Vagina (tissue), 2 donors: ENCODE data around the gene MEN1. TPM values are rescaled to one million over a fixed set of nuclear protein-coding genes. Genes with fewer than 3 reads are reported as not detected.

Experiments
- DNase-seq, 2 donors: peaks; one replicate each; pipeline ENCODE4 v3.0.0-alpha.2; 2017; ENCODE audit errors: extremely low spot score in 2 of 2
- H3K27ac ChIP-seq: fragments of 200-600 bp; sonication (generic); one replicate; pipeline ENCODE4 v1.5.1; 2019
- H3K27me3 ChIP-seq: fragments of 200-600 bp; sonication (generic); one replicate; pipeline ENCODE4 v1.5.1; 2019
- H3K36me3 ChIP-seq, 2 donors: fragments of 200-600 bp; sonication (generic); one replicate each; pipeline ENCODE4 v1.5.1; 2017 to 2019
- H3K4me1 ChIP-seq: fragments of 200-600 bp; sonication (generic); one replicate; pipeline ENCODE4 v1.5.1; 2019
- H3K4me3 ChIP-seq, 2 donors: fragments of 200-600 bp; sonication (generic); 1 replicate in 1 of 2; 2 replicates in 1 of 2; pipeline ENCODE4 v1.5.1; 2016 to 2019
- H3K9me3 ChIP-seq: fragments of 200-600 bp; sonication (generic); one replicate; pipeline ENCODE4 v1.5.1; 2019
- CTCF ChIP-seq, 3 experiments: fragments of 450-650 bp in 2 of 3; fragments of 200-600 bp in 1 of 3; sonication (generic) in 1 of 3; IDR thresholded peaks; one replicate each; pipeline ENCODE4 v1.5.1; 2017 to 2019; ENCODE audit warnings: antibody characterized with exemption in 3 of 3, mild to moderate bottlenecking in 2 of 3, moderate library complexity in 2 of 3
- POLR2A ChIP-seq, 2 donors: fragments of 450-650 bp; IDR thresholded peaks; one replicate each; pipeline ENCODE4 v1.6.1; 2017; ENCODE audit warnings: antibody characterized with exemption in 2 of 2, mild to moderate bottlenecking in 2 of 2, moderate library complexity in 2 of 2
- POLR2AphosphoS5 ChIP-seq, 2 donors: sonication (generic); formaldehyde crosslinking; IDR thresholded peaks; one replicate each; pipeline ENCODE4 v1.9.0; 2017; ENCODE audit warnings: antibody characterized with exemption in 2 of 2, mild to moderate bottlenecking in 2 of 2, low read depth in 1 of 2; ENCODE audit not compliant: insufficient read depth in 1 of 2
- intact Hi-C: fragments of 100-400 bp; cut with DNase I; formaldehyde crosslinking; loops from one replicate; pipeline ENCODE4 v1.15.1; 2023
- total RNA-seq: library from RNA; depleted of rRNA; stranded (reverse); fragments of >200 nt; gene quantifications from one replicate; pipeline ENCODE4 v1.2.3, GENCODE V29; 2016

The MEN1 gene
- total RNA-seq, 1 donor from 2014 or later, result 27.0 TPM

DNA sequence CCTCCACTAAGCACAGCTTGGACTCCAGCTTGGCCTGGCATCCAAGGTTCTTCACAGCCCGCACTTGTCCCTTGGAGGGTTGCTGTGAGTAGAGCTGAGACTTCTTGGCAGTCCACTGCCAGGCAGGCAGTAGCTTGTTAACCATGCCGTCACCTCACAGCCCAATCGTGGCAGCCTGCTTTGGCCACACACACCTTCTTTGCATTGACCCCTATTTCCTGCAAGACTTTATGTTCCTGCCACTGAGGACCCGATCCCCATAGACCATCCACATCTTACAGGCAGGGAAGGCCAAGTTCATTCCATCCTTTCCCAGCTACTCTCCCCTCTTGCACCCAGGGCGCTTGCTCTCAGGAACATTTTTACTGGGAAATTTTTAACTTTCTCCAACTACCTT, 48.1 kb downstream of the MEN1 start:
- intact Hi-C loops, result no loop called here

DNA sequence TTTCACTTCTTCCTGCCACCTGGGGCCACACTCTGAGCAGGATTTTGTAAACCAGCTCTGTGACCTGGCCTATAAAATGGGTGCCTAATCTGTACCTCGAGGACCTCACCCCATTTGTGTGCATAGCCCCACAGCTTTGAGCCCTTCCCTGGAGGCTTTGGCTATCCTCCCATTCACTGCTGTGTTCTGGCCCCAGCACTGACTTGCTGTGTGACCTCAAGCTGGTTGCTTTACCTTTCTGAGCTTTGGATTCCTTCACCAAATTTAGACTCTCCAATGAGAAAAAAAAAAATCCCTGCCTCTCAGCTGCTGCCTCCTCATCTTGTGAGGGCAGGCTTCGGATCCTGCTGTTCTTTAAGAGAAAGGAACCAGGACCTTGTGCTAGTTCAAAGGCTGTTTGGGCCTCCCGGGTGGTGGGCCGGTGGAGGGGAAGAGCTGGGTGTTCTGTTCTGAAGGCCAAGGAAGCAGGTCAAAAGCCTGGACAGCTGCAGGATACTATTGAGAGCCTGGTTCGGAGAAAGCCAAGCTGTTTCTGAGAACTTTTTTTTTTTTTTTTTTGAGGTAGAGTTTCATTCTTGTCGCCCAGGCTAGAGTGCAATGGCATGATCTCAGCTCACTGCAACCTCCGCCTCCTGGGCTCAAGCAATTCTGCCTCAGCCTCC, 49.5 kb downstream of the MEN1 start:
- H3K4me1 ChIP-seq, result peaks cover 55% of the 10 kb centered on the region
- no peaks in the 10 kb centered on the region for H3K9me3 ChIP-seq
- peaks cover 0 to 40% of the 10 kb centered on the region in 2 donors for H3K36me3 ChIP-seq
- no peak overlapping the region for H3K4me3 ChIP-seq
- TF ChIP-seq CTCF (IDR thresholded peaks at IDR 0.05), result no peak
- peak overlapping the region; percentile 58 for H3K27ac ChIP-seq
- intact Hi-C loops, result no loop called here
- DNase-seq, result no peak
- H3K27me3 ChIP-seq, result no peaks in the 10 kb centered on the region

More for the DNA sequence above, 48.1 kb downstream of the MEN1 start:
- DNase-seq, result no peak
- Histone ChIP-seq H3K27ac (no peak overlapping the region), H3K9me3 (no peaks in the 10 kb centered on the region), H3K36me3 (peaks cover 0 to 54% of the 10 kb centered on the region in 2 donors), H3K27me3 (no peaks in the 10 kb centered on the region), H3K4me3 (no peak overlapping the region), H3K4me1 (peaks cover 55% of the 10 kb centered on the region)
- no peak for TF ChIP-seq POLR2AphosphoS5 (IDR thresholded peaks at IDR 0.05; ENCODE audit: insufficient read depth in 1 of 2, low read depth in 1 of 2)
- no peak for TF ChIP-seq POLR2A (IDR thresholded peaks at IDR 0.05)
- TF ChIP-seq CTCF (IDR thresholded peaks at IDR 0.05), result no peak

DNA sequence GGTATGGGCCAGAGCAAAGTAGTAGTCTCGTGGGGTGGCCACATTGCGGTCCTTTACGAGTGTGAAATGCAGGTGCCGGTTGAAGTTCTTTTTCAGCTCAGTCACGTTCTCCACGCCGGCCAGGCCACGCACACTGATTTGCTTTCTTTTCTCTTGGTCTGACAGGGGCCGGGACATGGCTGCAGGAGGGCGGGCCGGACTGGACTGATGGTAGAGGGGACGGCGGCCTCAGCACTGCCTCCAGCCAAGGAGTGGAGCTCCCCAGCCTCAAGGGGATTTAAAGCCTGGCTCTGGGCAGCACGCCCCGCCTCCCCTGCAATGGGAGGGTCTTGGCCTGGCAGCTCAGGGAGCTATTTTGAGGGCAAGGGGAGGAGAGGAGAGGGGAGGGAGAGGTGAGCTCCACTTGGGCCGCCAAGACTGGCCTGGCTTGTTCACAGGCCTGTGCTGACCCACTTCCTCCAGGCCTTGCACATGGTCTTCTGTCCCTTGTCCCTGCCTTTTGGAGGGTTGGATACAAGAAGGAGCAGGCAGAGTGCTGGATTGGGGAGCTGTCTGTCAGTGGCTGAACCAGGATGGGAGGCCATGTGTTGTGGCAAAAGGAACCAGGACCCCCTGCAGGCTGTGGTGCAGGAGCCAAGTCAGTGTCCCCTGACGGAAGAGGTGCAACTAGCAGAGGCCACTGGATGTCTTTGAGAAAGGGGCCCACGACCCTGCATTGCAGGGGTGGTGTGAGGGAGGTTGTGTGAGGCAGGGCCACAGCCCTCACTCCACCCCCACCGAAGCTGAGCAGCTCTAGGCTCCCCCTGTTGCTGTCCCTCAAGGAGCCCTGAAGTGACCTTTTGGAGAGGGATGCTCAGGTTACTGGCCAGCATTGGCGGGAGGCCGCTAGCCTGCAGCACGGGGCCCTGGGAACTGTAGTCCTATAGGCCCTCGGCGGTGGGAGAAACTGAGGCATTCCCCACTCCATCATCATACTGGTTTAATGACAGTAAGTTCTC, 50.3 kb downstream of the MEN1 start, which contains the start of gene PYGM:
TSS of gene PYGM (minus strand) at position 253 of the 998 bp plus-strand sequence. CDS start at position 177, 76 bp downstream.
- Histone ChIP-seq H3K4me1 (peaks cover 52% of the 10 kb centered on the region), H3K27ac (peak within 1 kb of the TSS; percentile 58), H3K4me3 (peak within 1 kb of the TSS; percentile 19 to 36), H3K36me3 (peaks cover 0 to 31% of the 10 kb centered on the region in 2 donors), H3K9me3 (no peaks in the 10 kb centered on the region), H3K27me3 (no peaks in the 10 kb centered on the region)
- intact Hi-C loops, result no loop called here
- TF ChIP-seq CTCF (IDR thresholded peaks at IDR 0.05) (no peak), POLR2AphosphoS5 (IDR thresholded peaks at IDR 0.05; ENCODE audit: insufficient read depth in 1 of 2, low read depth in 1 of 2) (peak; percentile 16 to 57), POLR2A (IDR thresholded peaks at IDR 0.05) (no peak)
- DNase-seq, result no peak

DNA sequence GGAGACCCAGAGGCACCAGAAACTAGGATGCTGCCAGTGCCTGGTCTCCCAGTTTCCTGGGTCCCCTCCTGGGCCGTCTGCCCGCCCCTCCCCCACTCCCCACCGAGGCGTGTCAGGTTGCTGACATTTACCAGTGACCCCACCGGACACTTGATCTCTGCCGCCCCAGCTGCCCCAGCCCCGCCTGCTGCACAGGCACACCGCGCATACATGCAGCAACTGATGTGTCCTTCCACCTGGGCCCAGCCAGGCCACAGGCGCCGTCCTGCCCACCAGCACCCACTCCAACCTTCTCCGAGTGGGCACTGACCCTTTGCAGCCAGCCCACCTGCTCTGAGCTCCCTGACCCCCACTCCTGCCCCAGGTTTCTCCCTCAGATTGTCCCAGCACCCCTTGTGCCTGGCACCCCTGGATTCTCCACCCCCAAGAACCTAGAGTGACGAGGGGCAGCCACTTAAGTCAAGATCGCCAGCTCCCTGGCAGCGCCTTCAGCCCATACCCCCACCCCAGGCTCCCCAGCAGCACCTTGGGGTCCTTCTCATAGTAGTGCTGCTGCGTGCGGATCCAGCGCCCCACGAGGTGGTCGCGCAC, 51.1 kb downstream of the MEN1 start:
- peak overlapping the region; percentile 58 for H3K27ac ChIP-seq
- H3K4me3 ChIP-seq, result peak overlapping the region; percentile 19 to 36
- peaks cover 44% of the 10 kb centered on the region for H3K4me1 ChIP-seq
- peaks cover 0 to 23% of the 10 kb centered on the region in 2 donors for H3K36me3 ChIP-seq
- TF ChIP-seq POLR2AphosphoS5 (IDR thresholded peaks at IDR 0.05; ENCODE audit: insufficient read depth in 1 of 2, low read depth in 1 of 2), result no peak
- TF ChIP-seq POLR2A (IDR thresholded peaks at IDR 0.05), result no peak
- no peak for TF ChIP-seq CTCF (IDR thresholded peaks at IDR 0.05)
- intact Hi-C loops, result no loop called here
- H3K9me3 ChIP-seq, result no peaks in the 10 kb centered on the region
- DNase-seq, result no peak
- no peaks in the 10 kb centered on the region for H3K27me3 ChIP-seq
